Activated naive CD8-positive, alpha-beta T cell treated with anti-CD3 and anti-CD28 coated beads, Interleukin-2, amount 50 U/mL, for 16 hours (primary cell): ENCODE measurements around the gene CEP85.

ENCODE experiments used
- DNase-seq: peaks from one replicate; pipeline ENCODE4 v3.0.0-alpha.2; 2020; ENCODE audit warnings: low read depth, low spot score

CEP85 gene

DNA sequence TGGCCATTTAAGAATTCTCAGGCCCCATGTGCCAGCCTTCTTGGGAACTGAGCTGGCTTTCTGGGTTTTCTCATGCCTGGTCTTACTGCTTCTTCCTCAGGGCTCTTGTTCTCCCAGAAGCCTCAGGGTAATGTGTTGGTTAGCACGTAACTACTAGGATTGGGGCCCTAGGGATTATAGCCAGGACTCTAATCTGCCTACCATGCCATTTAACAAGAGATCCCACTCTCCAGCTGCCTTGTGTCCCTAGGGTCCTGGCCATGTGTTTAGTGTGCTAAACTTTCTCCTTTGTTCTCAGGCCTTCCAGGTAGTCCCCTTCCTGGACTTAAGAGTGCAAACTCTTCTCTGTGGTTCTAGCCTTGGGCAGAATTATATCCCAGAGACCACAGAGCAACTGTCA, 43.7 kb downstream of the CEP85 start:
- no peak for DNase-seq

- no peak for DNase-seq
These were observed 44.3 kb downstream of the CEP85 start for GRCh38 chr1:26278303-26278702.

GRCh38 chr1:26278724-26279455, 44.9 kb downstream of the CEP85 start:
- no peak for DNase-seq

DNA sequence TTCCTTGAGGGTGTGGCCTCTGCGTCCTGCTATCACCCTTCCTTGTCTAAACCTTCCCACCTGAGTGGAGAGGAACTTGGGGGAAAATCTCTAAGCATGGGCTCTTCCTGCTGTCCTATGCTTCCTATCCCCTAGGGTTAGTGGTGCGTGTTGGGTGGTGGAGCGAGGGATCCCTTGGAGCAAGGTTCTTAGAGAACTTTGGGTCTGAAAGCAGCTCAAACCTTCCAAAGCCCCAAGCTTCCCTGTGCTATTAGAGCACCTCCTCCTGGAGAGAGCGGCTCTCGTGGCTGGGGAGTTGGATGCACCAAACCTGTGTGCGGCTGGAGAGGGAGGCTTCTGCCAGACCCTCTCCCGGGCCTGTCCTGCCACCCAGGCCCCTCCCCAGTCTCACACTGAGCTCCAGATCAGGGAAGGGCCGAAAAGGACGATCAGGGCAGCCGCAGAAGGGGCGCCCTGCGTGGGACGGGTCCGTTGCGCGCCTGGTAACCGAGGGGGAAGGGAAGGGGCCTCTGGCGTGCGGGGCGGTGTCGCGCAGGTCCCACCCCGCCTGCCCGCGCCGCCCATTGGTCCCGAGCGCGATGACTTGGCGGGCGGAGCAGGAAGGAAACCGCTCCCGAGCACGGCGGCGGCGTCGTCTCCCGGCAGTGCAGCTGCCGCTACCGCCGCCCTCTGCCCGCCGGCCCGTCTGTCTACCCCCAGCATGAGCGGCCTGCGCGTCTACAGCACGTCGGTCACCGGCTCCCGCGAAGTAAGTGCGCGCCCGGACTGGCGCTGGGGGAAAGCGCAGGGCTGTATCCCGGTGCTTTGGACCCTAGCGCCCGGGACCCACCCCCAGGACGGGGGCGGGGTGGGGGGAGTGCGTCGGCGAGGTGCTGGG, 45.7 kb downstream of the CEP85 start, which contains the start of gene SH3BGRL3:
Gene SH3BGRL3 (plus strand): TSS at position 631 of the 877 bp plus-strand sequence. CDS start 70 bp downstream, at position 701.
- peak; percentile 55 for DNase-seq

GRCh38 chr1:26280333-26281042, 46.5 kb downstream of the CEP85 start:
- no peak for DNase-seq

DNA sequence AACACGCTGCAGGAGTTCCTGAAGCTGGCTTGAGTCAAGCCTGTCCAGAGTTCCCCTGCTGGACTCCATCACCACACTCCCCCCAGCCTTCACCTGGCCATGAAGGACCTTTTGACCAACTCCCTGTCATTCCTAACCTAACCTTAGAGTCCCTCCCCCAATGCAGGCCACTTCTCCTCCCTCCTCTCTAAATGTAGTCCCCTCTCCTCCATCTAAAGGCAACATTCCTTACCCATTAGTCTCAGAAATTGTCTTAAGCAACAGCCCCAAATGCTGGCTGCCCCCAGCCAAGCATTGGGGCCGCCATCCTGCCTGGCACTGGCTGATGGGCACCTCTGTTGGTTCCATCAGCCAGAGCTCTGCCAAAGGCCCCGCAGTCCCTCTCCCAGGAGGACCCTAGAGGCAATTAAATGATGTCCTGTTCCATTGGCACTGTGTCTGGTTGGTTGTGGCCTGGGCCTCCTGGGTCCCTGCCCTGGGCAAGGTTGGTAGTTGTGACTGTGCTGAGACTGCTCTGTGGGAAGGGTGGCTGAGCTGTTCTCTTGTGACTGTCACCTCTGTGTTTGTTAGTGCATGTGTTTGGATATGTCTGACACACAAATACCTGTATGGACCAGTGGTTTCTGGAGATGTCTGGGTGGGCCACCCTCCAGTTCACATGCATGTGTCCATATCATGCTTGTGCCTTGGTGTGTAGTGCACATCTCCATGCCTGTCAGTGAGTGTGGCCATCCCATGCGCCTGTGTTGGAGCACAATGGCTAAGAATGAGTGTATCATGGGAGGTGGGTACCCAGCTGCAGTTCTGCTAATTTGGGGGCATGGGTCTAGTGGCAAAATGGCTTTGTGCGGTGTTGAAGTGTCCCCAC, 47.3 kb downstream of the CEP85 start:
- DNase-seq: no peak

DNA sequence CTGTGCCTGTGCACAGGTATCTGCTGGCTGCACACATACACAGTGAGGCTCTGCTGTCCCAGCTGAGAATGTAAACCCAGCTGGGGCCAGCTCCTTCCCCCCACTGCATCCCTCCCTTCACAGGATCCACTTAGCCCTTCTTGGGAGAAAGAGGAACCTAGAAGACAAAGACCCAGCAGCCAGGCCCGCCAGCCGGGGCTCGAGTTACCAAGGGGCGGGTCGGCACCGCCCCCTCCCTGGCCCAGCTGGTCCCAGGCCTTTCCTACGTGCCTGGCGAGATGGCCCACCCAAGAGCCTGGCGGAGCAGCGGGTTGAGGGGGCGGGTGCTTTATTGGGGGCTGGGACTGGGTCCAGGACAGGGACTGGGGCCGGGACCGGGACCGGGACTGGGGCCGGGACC, 48.0 kb downstream of the CEP85 start:
- DNase-seq: no peak

DNA sequence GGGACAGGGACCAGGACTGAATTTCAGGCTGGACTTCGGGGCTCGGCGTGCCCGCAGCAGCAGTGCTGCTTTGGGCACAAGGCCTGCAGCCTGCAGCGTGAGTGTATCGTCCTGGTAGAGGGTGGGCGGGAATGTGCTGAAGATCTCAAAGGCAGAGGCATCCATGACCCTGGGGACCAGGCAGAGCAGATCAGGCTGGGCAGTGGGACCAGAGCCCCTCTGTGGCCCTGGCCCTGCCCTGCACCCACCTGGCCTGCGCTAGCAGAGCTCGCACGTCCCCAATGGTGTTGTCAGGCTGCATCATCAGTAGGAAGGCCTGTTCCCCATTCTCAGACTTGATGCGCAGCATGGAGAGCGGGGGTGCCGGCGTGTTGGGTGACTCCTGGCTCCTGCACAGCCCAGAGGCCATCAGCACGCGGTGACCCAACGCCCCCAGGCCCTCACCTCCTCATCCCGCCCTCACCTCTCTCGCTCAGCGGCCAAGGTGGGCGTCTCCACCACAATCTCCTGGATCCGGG, 48.5 kb downstream of the CEP85 start:
- DNase-seq: no peak

DNA sequence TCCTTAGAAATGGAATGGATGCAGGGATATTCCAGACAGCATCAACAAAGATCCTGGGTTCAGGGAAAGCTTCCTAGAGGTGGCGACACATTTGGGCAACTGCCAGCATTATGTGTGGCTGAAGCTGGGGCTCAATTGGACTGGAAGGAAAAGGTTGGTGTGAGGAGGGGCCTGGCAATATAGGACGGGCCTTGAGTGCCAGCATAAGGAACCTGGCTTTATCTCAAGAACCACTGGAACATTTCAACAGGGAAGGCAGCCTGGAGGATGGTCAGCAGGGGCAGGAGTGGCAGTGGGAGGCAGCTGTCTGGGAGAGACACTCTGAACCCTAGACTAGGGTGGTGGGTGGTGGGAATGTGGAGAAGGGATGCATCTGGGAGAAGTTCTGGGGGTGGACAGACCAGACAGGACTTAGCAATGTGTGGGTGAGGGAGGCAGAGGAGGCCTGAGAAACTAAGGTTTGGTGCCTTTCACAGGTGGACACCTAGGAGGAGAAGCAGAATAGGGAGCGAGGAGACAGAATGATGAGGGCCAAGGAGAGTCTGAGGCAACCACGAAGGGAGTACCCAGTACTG, 49.4 kb downstream of the CEP85 start:
- DNase-seq: no peak

DNA sequence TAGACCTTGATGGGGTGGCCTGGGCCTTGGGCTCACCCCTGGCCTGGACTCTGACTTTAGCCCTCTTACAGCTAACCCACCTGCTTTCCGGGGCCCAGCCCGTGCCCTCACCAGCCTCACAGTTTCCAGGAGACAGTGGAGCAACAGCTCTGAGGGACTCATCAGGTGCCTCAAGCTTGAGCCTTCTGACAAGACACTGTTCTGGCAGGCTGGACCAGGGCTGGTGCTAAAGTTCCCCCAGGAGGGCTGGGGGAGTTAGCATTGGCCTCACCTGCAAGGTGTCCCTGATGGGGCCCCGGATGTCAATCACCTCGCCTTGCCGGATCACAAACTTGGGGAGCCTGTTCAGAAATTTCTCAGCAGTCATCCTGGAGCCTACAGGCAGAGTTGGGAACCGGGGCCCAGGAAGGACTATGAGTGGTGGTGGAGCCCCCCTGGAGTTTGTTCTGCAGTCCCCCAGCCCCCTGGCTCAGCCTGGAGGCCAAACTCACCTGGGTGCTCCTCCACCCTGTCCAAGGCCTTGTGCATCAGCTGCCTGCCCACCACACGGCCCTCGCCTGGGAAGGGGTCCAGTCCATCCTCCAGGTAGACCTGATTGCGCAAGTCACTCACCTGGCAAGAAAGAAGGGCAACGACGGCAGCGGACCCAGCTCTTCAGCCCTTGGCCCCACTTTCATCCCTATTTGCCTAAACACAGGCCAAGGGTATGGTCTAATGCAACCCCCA, 50.0 kb downstream of the CEP85 start:
- DNase-seq: no peak

DNA sequence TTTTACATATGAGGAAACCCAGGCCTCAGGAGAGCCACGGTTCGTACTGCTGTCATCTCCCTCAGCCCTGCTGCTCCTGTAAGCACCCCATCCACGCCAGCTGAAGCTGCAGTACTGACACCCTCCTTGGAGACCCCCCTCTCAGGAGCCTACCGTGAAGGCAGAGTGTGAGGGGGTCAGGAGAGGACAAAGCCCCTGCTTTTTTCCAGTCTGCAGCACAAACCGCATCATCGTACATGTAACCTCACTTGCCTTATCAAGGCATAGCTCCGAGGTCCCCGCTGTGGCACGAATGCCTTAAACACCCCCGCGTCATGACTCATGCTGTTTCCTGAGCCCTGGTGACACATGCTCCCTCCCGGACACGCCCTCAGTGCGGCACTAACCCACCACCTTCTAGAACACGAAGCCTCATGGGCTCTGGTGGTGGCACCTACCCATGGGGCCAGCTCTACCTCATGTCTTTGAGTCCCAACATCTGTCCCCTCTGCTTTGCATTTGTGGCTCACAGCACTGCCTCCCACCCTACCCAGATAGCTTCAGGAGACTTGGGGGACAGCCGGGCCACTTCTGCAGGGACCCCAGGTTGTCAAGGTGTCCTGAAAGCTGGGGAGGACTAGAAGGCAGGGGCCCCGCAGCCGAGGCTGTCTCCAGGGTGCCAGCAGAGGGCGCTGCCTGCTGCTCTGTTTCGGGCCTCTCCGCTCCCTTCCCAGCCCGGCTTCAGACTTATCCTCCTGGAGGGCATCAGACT, 50.8 kb downstream of the CEP85 start:
- peak; percentile 97 for DNase-seq

GRCh38 chr1:26285366-26286063, 51.5 kb downstream of the CEP85 start:
- no peak for DNase-seq

- no peak for DNase-seq
These were observed 52.0 kb downstream of the CEP85 start for GRCh38 chr1:26286064-26286416.

- no peak for DNase-seq
These were observed 53.2 kb downstream of the CEP85 start for GRCh38 chr1:26287033-26287711.

DNA sequence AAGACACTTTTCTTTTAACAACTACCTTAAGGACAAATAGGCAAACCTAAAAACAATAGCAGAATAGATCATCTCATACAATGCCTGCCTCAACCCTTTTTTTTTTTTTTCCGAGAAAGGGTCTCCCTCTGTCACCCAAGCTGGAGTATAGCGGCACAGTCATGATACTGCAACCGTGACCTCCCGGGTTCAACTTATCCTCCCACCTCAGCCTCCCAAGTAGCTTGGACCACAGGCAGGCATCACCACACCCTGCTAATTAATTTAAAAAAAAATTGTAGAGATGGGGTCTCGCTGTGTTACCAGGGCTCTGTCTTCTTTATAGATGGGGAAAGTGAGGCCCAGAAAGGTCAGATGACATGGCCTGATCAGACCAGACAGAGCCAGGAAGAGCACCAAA, 53.8 kb downstream of the CEP85 start:
- no peak for DNase-seq

- DNase-seq: no peak
These were observed 54.4 kb downstream of the CEP85 start for GRCh38 chr1:26288311-26288941.
